ENCODE measurements around the gene GATAD2B. TPM values are rescaled to one million over a fixed set of nuclear protein-coding genes. Genes with fewer than 3 reads are reported as not detected.

GATAD2B gene
- total and polyA plus RNA-seq, 2 of the 4 experiments (the other 2 are of a cell fraction) = 3.8 to 6.2 TPM

- H3K56ac ChIP-seq (ENCODE audit: extremely low read depth, insufficient read depth, low read length) = no peak overlapping the region
- no peak overlapping the region for H2BK5ac ChIP-seq (ENCODE audit: low read depth, low read length, poor library complexity, severe bottlenecking)
- no peak for DNase-seq
- no peaks in the 10 kb centered on the region for H3K4me1 ChIP-seq (ENCODE audit: control insufficient read depth, insufficient read depth, low read length)
- H3K18ac ChIP-seq (ENCODE audit: low read depth, low read length) = no peak overlapping the region
- no peak overlapping the region for H3K9ac ChIP-seq (ENCODE audit: low read depth, low read length)
- dilution Hi-C loops (cut with HindIII; ENCODE audit: low sequenced_read_pairs, unreplicated experiment) (no loop called here), in situ Hi-C loops (cut with MboI; ENCODE audit: low sequenced_read_pairs) (no loop called here), intact Hi-C loops (cut with micrococcal nuclease) (no loop called here)
- no peak overlapping the region for H2BK20ac ChIP-seq (ENCODE audit: low read depth, low read length)
- H3K9me3 ChIP-seq (ENCODE audit: control insufficient read depth, insufficient read depth, low read length) = no peaks in the 10 kb centered on the region
- no peak overlapping the region for H2AK5ac ChIP-seq (ENCODE audit: low read depth, low read length)
- H3K4me2 ChIP-seq (ENCODE audit: low read depth, low read length) = no peak overlapping the region
- CTCF ChIA-PET = no interaction called here
- no peak overlapping the region for H2AK9ac ChIP-seq (replicated peaks; ENCODE audit: low read depth, low read length, poor library complexity)
- no peak overlapping the region for H3K23ac ChIP-seq (ENCODE audit: low read depth, low read length)
- H3K14ac ChIP-seq (replicated peaks; ENCODE audit: low read depth, low read length) = no peak overlapping the region
- no peak for ATAC-seq (ENCODE audit: low read depth)
- BruUV-seq (replicated peaks) = no TSS peak
- no peak overlapping the region for H2BK15ac ChIP-seq (ENCODE audit: low read depth, low read length)
- no peak overlapping the region for H2BK120ac ChIP-seq (ENCODE audit: low read depth, low read length)
- H4K5ac ChIP-seq (ENCODE audit: low read depth, low read length) = no peak overlapping the region
- no peak overlapping the region for H3K4me3 ChIP-seq (ENCODE audit: insufficient read depth, low read depth, low read length)
- H3K36me3 ChIP-seq (ENCODE audit: control insufficient read depth, insufficient read depth, low read length) = peaks cover 69% of the 10 kb centered on the region
- no peaks in the 10 kb centered on the region for H3K27me3 ChIP-seq (ENCODE audit: control insufficient read depth, insufficient read depth, low read length)
- no peak overlapping the region for H3K4ac ChIP-seq (ENCODE audit: low read depth, low read length)
- no peak overlapping the region for H3K27ac ChIP-seq (ENCODE audit: insufficient read depth, low read length)
- no peaks in the 10 kb centered on the region for H4K20me1 ChIP-seq (ENCODE audit: insufficient read depth, low read length)
- POLR2A ChIA-PET (ENCODE audit: unreplicated experiment) = no interaction called here
- H3K79me1 ChIP-seq (ENCODE audit: low read depth in 1 of 2, low read length in 2 of 2) = no peaks in the 10 kb centered on the region
- no peak overlapping the region for H4K8ac ChIP-seq (ENCODE audit: low read depth in 2 of 2, low read length in 2 of 2)
- TF ChIP-seq CHD1 (IDR thresholded peaks at IDR 0.05; ENCODE audit: low read depth, low read length) = no peak
- no peak for TF ChIP-seq MAZ (IDR thresholded peaks at IDR 0.05; ENCODE audit: borderline replicate concordance, low read depth, low read length)
- no peak for TF ChIP-seq MXI1 (IDR thresholded peaks at IDR 0.05; ENCODE audit: borderline replicate concordance, low read depth, low read length)
- TF ChIP-seq SMC3 (IDR thresholded peaks at IDR 0.05; ENCODE audit: low read depth, low read length) = no peak
- no peak for TF ChIP-seq FOS (IDR thresholded peaks at IDR 0.05; ENCODE audit: low read depth, low read length)
- TF ChIP-seq RFX5 (IDR thresholded peaks at IDR 0.05; ENCODE audit: low read depth, low read length) = no peak
- TF ChIP-seq, protein P1, sequence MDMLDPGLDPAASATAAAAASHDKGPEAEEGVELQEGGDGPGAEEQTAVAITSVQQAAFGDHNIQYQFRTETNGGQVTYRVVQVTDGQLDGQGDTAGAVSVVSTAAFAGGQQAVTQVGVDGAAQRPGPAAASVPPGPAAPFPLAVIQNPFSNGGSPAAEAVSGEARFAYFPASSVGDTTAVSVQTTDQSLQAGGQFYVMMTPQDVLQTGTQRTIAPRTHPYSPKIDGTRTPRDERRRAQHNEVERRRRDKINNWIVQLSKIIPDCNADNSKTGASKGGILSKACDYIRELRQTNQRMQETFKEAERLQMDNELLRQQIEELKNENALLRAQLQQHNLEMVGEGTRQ (IDR thresholded peaks at IDR 0.05; ENCODE audit: low read depth, low read length) = no peak
- TF ChIP-seq, protein P2, sequence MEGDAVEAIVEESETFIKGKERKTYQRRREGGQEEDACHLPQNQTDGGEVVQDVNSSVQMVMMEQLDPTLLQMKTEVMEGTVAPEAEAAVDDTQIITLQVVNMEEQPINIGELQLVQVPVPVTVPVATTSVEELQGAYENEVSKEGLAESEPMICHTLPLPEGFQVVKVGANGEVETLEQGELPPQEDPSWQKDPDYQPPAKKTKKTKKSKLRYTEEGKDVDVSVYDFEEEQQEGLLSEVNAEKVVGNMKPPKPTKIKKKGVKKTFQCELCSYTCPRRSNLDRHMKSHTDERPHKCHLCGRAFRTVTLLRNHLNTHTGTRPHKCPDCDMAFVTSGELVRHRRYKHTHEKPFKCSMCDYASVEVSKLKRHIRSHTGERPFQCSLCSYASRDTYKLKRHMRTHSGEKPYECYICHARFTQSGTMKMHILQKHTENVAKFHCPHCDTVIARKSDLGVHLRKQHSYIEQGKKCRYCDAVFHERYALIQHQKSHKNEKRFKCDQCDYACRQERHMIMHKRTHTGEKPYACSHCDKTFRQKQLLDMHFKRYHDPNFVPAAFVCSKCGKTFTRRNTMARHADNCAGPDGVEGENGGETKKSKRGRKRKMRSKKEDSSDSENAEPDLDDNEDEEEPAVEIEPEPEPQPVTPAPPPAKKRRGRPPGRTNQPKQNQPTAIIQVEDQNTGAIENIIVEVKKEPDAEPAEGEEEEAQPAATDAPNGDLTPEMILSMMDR (conservative IDR thresholded peaks at IDR 0.05; ENCODE audit: low read depth, low read length) = no peak
- TF ChIP-seq BHLHE40 (IDR thresholded peaks at IDR 0.05; ENCODE audit: low read depth, low read length) = no peak
- TF ChIP-seq RCOR1 (IDR thresholded peaks at IDR 0.05; ENCODE audit: insufficient replicate concordance, low read length) = no peak
- TF ChIP-seq ELK1 (IDR thresholded peaks at IDR 0.05; ENCODE audit: borderline replicate concordance, low read depth, low read length) = no peak
- no peak for TF ChIP-seq RAD21 (IDR thresholded peaks at IDR 0.05; ENCODE audit: low read length)
- no peak for TF ChIP-seq NFE2L2 (IDR thresholded peaks at IDR 0.05; ENCODE audit: low read depth, low read length)
- TF ChIP-seq POLR2A (IDR thresholded peaks at IDR 0.05; ENCODE audit: low read depth, low read length) = no peak
- TF ChIP-seq CEBPB (IDR thresholded peaks at IDR 0.05; ENCODE audit: low read depth, low read length) = no peak
- no peak for TF ChIP-seq MAFK (IDR thresholded peaks at IDR 0.05; ENCODE audit: low read depth, low read length)
- H3K9me1 ChIP-seq (ENCODE audit: insufficient read depth, low read length) = peaks cover 8% of the 10 kb centered on the region
- H4K91ac ChIP-seq (ENCODE audit: insufficient read depth, low read depth, low read length) = no peak overlapping the region
- H2AFZ ChIP-seq (replicated peaks; ENCODE audit: low read length, poor library complexity) = no peak overlapping the region
- no CpG with 5 or more reads among the region's 5 CpGs for WGBS, 2 experiments (ENCODE audit: extremely low coverage in 2 of 2, insufficient read length in 1 of 2)
Observed at GRCh38 chr1:153764310-153764709, 158.5 kb downstream of the GATAD2B start.
